ENCODE results near the gene PSMA5. TPM values are rescaled to one million over a fixed set of nuclear protein-coding genes. Genes with fewer than 3 reads are reported as not detected.

The PSMA5 gene
- total and polyA plus RNA-seq, 10 donors, result 29.9 to 87.0 (median 61.7) TPM

DNA sequence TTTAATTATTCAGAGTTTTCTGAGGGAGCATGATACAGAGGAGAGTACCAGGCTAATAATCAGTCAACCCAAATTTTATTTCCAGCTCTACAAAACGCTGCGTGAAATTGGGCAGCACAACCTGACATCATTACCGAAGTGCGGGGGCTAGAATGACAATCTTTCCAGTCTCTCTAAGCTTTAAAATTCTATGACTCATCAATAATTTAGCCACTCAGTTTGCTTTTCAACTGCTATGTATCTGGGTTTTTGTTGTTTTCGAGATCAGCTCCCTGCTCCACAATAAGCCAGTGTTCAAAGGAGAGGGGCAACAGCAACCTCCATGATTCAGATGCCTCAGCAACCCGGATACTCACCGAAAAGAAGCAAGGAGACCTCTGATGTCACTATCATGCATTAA is 42.4 kb downstream of the PSMA5 start:
- no peak for DNase-seq
- H3K27me3 ChIP-seq (replicated peaks in 1 of 7), result peaks cover 0 to 20% (median 0%) of the 10 kb centered on the region in 7 donors
- no peaks in the 10 kb centered on the region for H3K9me3 ChIP-seq
- H3K36me3 ChIP-seq, result no peaks in the 10 kb centered on the region
- 87 to 95% (median 94%) methylated on average over 7 of the region's 7 CpGs for WGBS, 5 donors
- peaks cover 0 to 16% (median 0%) of the 10 kb centered on the region in 6 donors for H3K4me1 ChIP-seq
- H3K4me3 ChIP-seq, result no peak overlapping the region
- TF ChIP-seq, protein P1, sequence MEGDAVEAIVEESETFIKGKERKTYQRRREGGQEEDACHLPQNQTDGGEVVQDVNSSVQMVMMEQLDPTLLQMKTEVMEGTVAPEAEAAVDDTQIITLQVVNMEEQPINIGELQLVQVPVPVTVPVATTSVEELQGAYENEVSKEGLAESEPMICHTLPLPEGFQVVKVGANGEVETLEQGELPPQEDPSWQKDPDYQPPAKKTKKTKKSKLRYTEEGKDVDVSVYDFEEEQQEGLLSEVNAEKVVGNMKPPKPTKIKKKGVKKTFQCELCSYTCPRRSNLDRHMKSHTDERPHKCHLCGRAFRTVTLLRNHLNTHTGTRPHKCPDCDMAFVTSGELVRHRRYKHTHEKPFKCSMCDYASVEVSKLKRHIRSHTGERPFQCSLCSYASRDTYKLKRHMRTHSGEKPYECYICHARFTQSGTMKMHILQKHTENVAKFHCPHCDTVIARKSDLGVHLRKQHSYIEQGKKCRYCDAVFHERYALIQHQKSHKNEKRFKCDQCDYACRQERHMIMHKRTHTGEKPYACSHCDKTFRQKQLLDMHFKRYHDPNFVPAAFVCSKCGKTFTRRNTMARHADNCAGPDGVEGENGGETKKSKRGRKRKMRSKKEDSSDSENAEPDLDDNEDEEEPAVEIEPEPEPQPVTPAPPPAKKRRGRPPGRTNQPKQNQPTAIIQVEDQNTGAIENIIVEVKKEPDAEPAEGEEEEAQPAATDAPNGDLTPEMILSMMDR (IDR thresholded peaks at IDR 0.05 in 8 of 11, conservative IDR thresholded peaks at IDR 0.05 in 3 of 11), result no peak
- TF ChIP-seq POLR2A (IDR thresholded peaks at IDR 0.05) (no peak), POLR2AphosphoS5 (IDR thresholded peaks at IDR 0.05) (no peak)
- no peak overlapping the region for H3K27ac ChIP-seq
- intact Hi-C loops (cut with DNase I; ENCODE audit: low total_unique reads), result no loop called here

DNA sequence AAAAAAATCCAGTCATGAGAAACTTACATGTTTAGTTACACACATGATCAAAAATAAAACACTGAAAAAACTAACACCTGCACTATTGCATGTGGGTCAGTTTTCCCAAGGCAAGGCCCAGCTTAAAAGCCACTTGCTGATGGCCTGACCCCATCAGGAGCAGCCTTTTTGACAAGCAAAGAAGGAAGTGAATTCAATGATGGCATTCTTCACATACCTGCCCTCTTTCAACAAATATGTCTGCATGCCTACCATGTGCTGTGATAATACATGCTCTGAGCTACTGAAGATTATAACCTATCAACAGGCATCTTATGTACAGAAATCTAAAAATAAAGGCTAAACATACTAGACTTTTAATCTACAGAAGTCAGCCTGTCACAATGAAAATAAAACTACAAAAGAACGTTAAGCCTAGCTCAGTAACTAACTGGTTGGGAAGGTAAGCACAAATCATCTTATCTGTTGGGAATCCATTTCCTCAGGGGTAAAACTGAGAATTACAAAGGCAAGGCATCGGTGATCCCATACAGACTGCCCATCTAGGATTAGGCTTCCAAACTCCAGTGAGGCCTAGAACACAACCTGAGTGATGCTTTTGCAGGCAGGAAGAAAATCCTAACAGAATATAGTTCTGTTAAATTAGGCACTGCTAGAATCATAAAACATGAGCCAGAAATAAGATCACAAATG is 43.0 kb downstream of the PSMA5 start:
- TF ChIP-seq, protein P1 (IDR thresholded peaks at IDR 0.05 in 8 of 11, conservative IDR thresholded peaks at IDR 0.05 in 3 of 11), result no peak
- no peak for TF ChIP-seq POLR2A (IDR thresholded peaks at IDR 0.05)
- TF ChIP-seq POLR2AphosphoS5 (IDR thresholded peaks at IDR 0.05), result no peak
- peaks cover 0 to 16% (median 0%) of the 10 kb centered on the region in 6 donors for H3K4me1 ChIP-seq
- intact Hi-C loops (cut with DNase I; ENCODE audit: low total_unique reads), result no loop called here
- no peak overlapping the region for H3K4me3 ChIP-seq
- no peaks in the 10 kb centered on the region for H3K9me3 ChIP-seq
- H3K27me3 ChIP-seq (replicated peaks in 1 of 7), result peaks cover 0 to 14% (median 0%) of the 10 kb centered on the region in 7 donors
- H3K36me3 ChIP-seq, result no peaks in the 10 kb centered on the region
- 69 to 88% (median 83%) methylated on average over 2 of the region's 2 CpGs for WGBS, 5 donors
- DNase-seq, result no peak
- no peak overlapping the region for H3K27ac ChIP-seq

DNA sequence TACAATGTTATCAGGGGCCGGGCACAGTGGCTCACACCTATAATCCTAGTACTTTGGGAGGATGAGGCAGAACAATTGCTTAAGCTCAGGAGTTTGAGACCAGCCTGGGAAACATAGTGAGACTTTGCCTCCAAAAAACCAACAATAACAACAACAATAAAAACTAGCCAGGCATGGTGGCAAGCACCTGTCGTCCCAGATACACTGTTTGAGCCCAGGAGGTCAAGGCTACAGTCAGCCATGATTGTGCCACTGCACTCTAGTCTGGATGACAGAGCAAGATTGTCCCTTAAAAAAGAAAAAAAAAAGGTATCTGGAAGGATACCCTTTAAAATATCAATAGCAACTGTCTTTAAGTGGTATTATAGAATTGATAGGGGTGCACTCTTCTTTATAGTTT is 44.7 kb downstream of the PSMA5 start:
- no peaks in the 10 kb centered on the region for H3K36me3 ChIP-seq
- WGBS, 5 donors, result 70 to 86% (median 82%) methylated on average over 2 of the region's 2 CpGs
- no peak overlapping the region for H3K4me3 ChIP-seq
- intact Hi-C loops (cut with DNase I; ENCODE audit: low total_unique reads), result no loop called here
- DNase-seq, result no peak
- H3K27me3 ChIP-seq (replicated peaks in 1 of 7), result no peaks in the 10 kb centered on the region
- no peak for TF ChIP-seq POLR2AphosphoS5 (IDR thresholded peaks at IDR 0.05)
- H3K27ac ChIP-seq, result no peak overlapping the region
- H3K4me1 ChIP-seq, result peaks cover 0 to 16% (median 0%) of the 10 kb centered on the region in 6 donors
- H3K9me3 ChIP-seq, result no peaks in the 10 kb centered on the region

DNA sequence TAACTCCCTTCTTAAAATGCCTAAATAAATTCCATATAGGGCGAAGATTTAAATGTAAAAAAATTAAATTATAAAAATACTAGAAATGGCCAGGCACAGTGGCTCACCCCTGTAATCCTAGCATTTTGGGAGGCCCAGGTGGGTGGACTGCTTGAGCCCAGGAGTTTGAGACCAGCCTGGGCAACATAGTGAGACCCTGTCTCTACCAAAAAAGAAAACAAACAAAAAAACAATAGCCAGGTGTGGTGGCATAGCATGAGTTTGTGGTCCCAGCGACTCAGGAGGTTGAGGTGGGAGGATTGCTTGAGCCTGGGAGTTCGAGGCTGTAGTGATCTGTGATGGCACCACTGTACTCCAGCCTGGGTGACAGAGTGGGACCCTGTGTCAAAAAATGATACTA is 46.3 kb downstream of the PSMA5 start:
- no peak for TF ChIP-seq POLR2A (IDR thresholded peaks at IDR 0.05)
- TF ChIP-seq POLR2AphosphoS5 (IDR thresholded peaks at IDR 0.05), result no peak
- TF ChIP-seq, protein P1 (IDR thresholded peaks at IDR 0.05 in 8 of 11, conservative IDR thresholded peaks at IDR 0.05 in 3 of 11), result no peak
- 83 to 98% (median 92%) methylated on average over 3 of the region's 3 CpGs for WGBS, 5 donors
- DNase-seq, result no peak
- intact Hi-C loops (cut with DNase I; ENCODE audit: low total_unique reads), result no loop called here
- Histone ChIP-seq H3K9me3 (no peaks in the 10 kb centered on the region), H3K27ac (no peak overlapping the region), H3K27me3 (replicated peaks in 1 of 7) (no peaks in the 10 kb centered on the region), H3K36me3 (no peaks in the 10 kb centered on the region), H3K4me1 (peaks cover 0 to 4% (median 0%) of the 10 kb centered on the region in 6 donors), H3K4me3 (no peak overlapping the region)
